Osteoblast (primary cell): ENCODE measurements around the gene OR6B1. TPM values are rescaled to one million over a fixed set of nuclear protein-coding genes. Genes with fewer than 3 reads are reported as not detected.

Experiments
- DNase-seq: peaks from one replicate; pipeline ENCODE4 v3.0.0; 2011; ENCODE audit warnings: low spot score, mixed read lengths; ENCODE audit not compliant: insufficient read length; ENCODE audit errors: missing footprints
- H2AFZ ChIP-seq: 2 replicates; pipeline ENCODE4 v1.6.0; 2011; ENCODE audit warnings: mild to moderate bottlenecking, low read length
- H3K27ac ChIP-seq: 2 replicates; pipeline ENCODE4 v1.5.1; 2011; ENCODE audit warnings: mild to moderate bottlenecking, low read depth, low read length, moderate library complexity
- H3K27me3 ChIP-seq: 2 replicates; pipeline ENCODE4 v1.6.0; 2012; ENCODE audit warnings: mild to moderate bottlenecking, control low read depth, inconsistent platforms, low read length, moderate library complexity; ENCODE audit not compliant: insufficient read depth
- H3K36me3 ChIP-seq: 2 replicates; pipeline ENCODE4 v1.5.1; 2011; ENCODE audit warnings: mild to moderate bottlenecking, low read length, control low read depth, moderate library complexity; ENCODE audit not compliant: insufficient read depth
- H3K4me1 ChIP-seq: 2 replicates; pipeline ENCODE4 v1.5.1; 2011; ENCODE audit warnings: mild to moderate bottlenecking, low read length, control low read depth, moderate library complexity; ENCODE audit not compliant: insufficient read depth
- H3K4me2 ChIP-seq: 2 replicates; pipeline ENCODE4 v1.6.0; 2011; ENCODE audit warnings: mild to moderate bottlenecking, low read length; ENCODE audit not compliant: insufficient read depth
- H3K4me3 ChIP-seq: fragments of 200-600 bp; sonication (generic); 3 replicates; pipeline ENCODE4 v1.5.1; 2012; ENCODE audit warnings: mild to moderate bottlenecking, low read length, inconsistent platforms; ENCODE audit not compliant: insufficient read depth
- H3K79me2 ChIP-seq: 2 replicates; pipeline ENCODE4 v1.6.0; 2012; ENCODE audit warnings: mild to moderate bottlenecking, low read length, control low read depth, inconsistent platforms; ENCODE audit not compliant: insufficient read depth
- H3K9me3 ChIP-seq: 2 replicates; pipeline ENCODE4 v1.5.1; 2011; ENCODE audit warnings: low read depth, low read length, control low read depth
- H4K20me1 ChIP-seq: 2 replicates; pipeline ENCODE4 v1.6.0; 2012; ENCODE audit warnings: mild to moderate bottlenecking, low read length, control low read depth; ENCODE audit not compliant: insufficient read depth
- CTCF ChIP-seq: IDR thresholded peaks from 2 replicates; pipeline ENCODE4 v1.5.1; 2011; ENCODE audit warnings: mild to moderate bottlenecking, low read depth, low read length, moderate library complexity; ENCODE audit errors: extremely low read depth
- total RNA-seq: library from RNA; depleted of rRNA; stranded (reverse); fragments of >200 nt; gene quantifications from 2 replicates; pipeline ENCODE4 v1.2.3, GENCODE V29; 2012

OR6B1 gene
- not detected in 2 replicates for total RNA-seq

GRCh38 chr7:144000020-144000419 is at the start of gene OR6B1:
OR6B1 (plus strand) TSS chr7:144000320; CDS start chr7:144003997, 3,677 bp downstream.
- no peaks in the 10 kb centered on the region for H3K79me2 ChIP-seq
- no peak within 1 kb of the TSS for H3K4me3 ChIP-seq
- H2AFZ ChIP-seq: no peak within 1 kb of the TSS
- H4K20me1 ChIP-seq: no peaks in the 10 kb centered on the region
- H3K36me3 ChIP-seq: no peaks in the 10 kb centered on the region
- H3K9me3 ChIP-seq: no peaks in the 10 kb centered on the region
- no peak for DNase-seq
- H3K4me1 ChIP-seq: no peaks in the 10 kb centered on the region
- H3K27ac ChIP-seq: no peak within 1 kb of the TSS
- no peak for TF ChIP-seq CTCF
- peak within 1 kb of the TSS; percentile 64 for H3K4me2 ChIP-seq
- H3K27me3 ChIP-seq: no peaks in the 10 kb centered on the region

GRCh38 chr7:143953421-143953820 is 46.7 kb upstream of the OR6B1 start:
- H3K4me1 ChIP-seq: no peaks in the 10 kb centered on the region
- no peak overlapping the region for H2AFZ ChIP-seq
- H3K9me3 ChIP-seq: no peaks in the 10 kb centered on the region
- DNase-seq: no peak
- H3K79me2 ChIP-seq: no peaks in the 10 kb centered on the region
- no peak overlapping the region for H3K4me2 ChIP-seq
- no peaks in the 10 kb centered on the region for H3K27me3 ChIP-seq
- no peaks in the 10 kb centered on the region for H3K36me3 ChIP-seq
- TF ChIP-seq CTCF: no peak
- no peaks in the 10 kb centered on the region for H4K20me1 ChIP-seq
- H3K4me3 ChIP-seq: no peak overlapping the region
- no peak overlapping the region for H3K27ac ChIP-seq

- no peak overlapping the region for H3K4me2 ChIP-seq
- no peak for TF ChIP-seq CTCF
- peak overlapping the region; percentile 45 for H2AFZ ChIP-seq
These were observed 46.0 kb upstream of the OR6B1 start for GRCh38 chr7:143954135-143954534.

GRCh38 chr7:143954544-143954943 is 45.6 kb upstream of the OR6B1 start, which contains the start of gene OR2F1:
OR2F1 (plus strand) TSS chr7:143954844; CDS start chr7:143959971, 5,127 bp downstream.
- H2AFZ ChIP-seq: peak within 1 kb of the TSS; percentile 45

More at GRCh38 chr7:143954135-143954534, 46.0 kb upstream of the OR6B1 start:
- Histone ChIP-seq H3K9me3 (no peaks in the 10 kb centered on the region), H3K27ac (no peak overlapping the region), H3K4me1 (no peaks in the 10 kb centered on the region), H3K27me3 (no peaks in the 10 kb centered on the region), H3K36me3 (no peaks in the 10 kb centered on the region), H4K20me1 (no peaks in the 10 kb centered on the region), H3K79me2 (no peaks in the 10 kb centered on the region), H3K4me3 (no peak overlapping the region)
- no peak for DNase-seq

More at GRCh38 chr7:143954544-143954943, 45.6 kb upstream of the OR6B1 start, which contains the start of gene OR2F1:
- no peaks in the 10 kb centered on the region for H3K4me1 ChIP-seq
- H3K4me3 ChIP-seq: no peak within 1 kb of the TSS
- no peaks in the 10 kb centered on the region for H3K9me3 ChIP-seq
- no peaks in the 10 kb centered on the region for H3K27me3 ChIP-seq
- no peak within 1 kb of the TSS for H3K27ac ChIP-seq
- no peak for TF ChIP-seq CTCF
- H3K4me2 ChIP-seq: no peak within 1 kb of the TSS
- no peaks in the 10 kb centered on the region for H4K20me1 ChIP-seq
- H3K79me2 ChIP-seq: no peaks in the 10 kb centered on the region
- DNase-seq: no peak
- H3K36me3 ChIP-seq: no peaks in the 10 kb centered on the region
